ENCODE data around the gene SCP2. TPM values are rescaled to one million over a fixed set of nuclear protein-coding genes. Genes with fewer than 3 reads are reported as not detected.

SCP2 gene
- total RNA-seq (137 TPM), polyA plus RNA-seq (121 TPM)

GRCh38 chr1:52927212-52928014, at the start of gene SCP2:
TSS of gene SCP2 (plus strand) at chr1:52927276. CDS start at chr1:52927397, 121 bp downstream.
- WGBS = under 1% methylated on average over 65 of the region's 65 CpGs
- H3K27ac ChIP-seq (ENCODE audit: low read depth) = peak within 1 kb of the TSS; percentile 46
- H3K4me1 ChIP-seq (ENCODE audit: insufficient read depth) = no peaks in the 10 kb centered on the region
- no peak for DNase-seq (ENCODE audit: extremely low spot score)
- no peaks in the 10 kb centered on the region for H3K36me3 ChIP-seq (ENCODE audit: insufficient read depth)
- peak within 1 kb of the TSS; percentile 62 for H3K4me3 ChIP-seq (ENCODE audit: low read depth, low read length)

- Histone ChIP-seq H3K4me1 (ENCODE audit: insufficient read depth) (no peaks in the 10 kb centered on the region), H3K36me3 (ENCODE audit: insufficient read depth) (no peaks in the 10 kb centered on the region), H3K4me3 (ENCODE audit: low read depth, low read length) (no peak overlapping the region), H3K27ac (ENCODE audit: low read depth) (no peak overlapping the region)
- DNase-seq (ENCODE audit: extremely low spot score) = no peak
- WGBS = 93% methylated on average over 3 of the region's 3 CpGs
These were observed 49.5 kb upstream of the SCP2 start for GRCh38 chr1:52877554-52877953.

- 94% methylated on average over 2 of the region's 2 CpGs for WGBS
- DNase-seq (ENCODE audit: extremely low spot score) = no peak
- no peaks in the 10 kb centered on the region for H3K4me1 ChIP-seq (ENCODE audit: insufficient read depth)
- H3K27ac ChIP-seq (ENCODE audit: low read depth) = no peak overlapping the region
- H3K36me3 ChIP-seq (ENCODE audit: insufficient read depth) = no peaks in the 10 kb centered on the region
- no peak overlapping the region for H3K4me3 ChIP-seq (ENCODE audit: low read depth, low read length)
These were observed 46.9 kb upstream of the SCP2 start for GRCh38 chr1:52880206-52880605.

GRCh38 chr1:52887483-52887882, 39.6 kb upstream of the SCP2 start:
- 82% methylated on average over 4 of the region's 4 CpGs for WGBS
- Histone ChIP-seq H3K27ac (ENCODE audit: low read depth) (no peak overlapping the region), H3K4me3 (ENCODE audit: low read depth, low read length) (no peak overlapping the region), H3K36me3 (ENCODE audit: insufficient read depth) (no peaks in the 10 kb centered on the region), H3K4me1 (ENCODE audit: insufficient read depth) (no peaks in the 10 kb centered on the region)
- no peak for DNase-seq (ENCODE audit: extremely low spot score)

- no peak for DNase-seq (ENCODE audit: extremely low spot score)
- WGBS = 83% methylated on average over 5 of the region's 5 CpGs
- no peak overlapping the region for H3K27ac ChIP-seq (ENCODE audit: low read depth)
- H3K4me1 ChIP-seq (ENCODE audit: insufficient read depth) = no peaks in the 10 kb centered on the region
- no peaks in the 10 kb centered on the region for H3K36me3 ChIP-seq (ENCODE audit: insufficient read depth)
- no peak overlapping the region for H3K4me3 ChIP-seq (ENCODE audit: low read depth, low read length)
These were observed 34.5 kb upstream of the SCP2 start for GRCh38 chr1:52892424-52893215.

GRCh38 chr1:52899445-52899894, 27.6 kb upstream of the SCP2 start:
- H3K36me3 ChIP-seq (ENCODE audit: insufficient read depth) = no peaks in the 10 kb centered on the region
- H3K4me1 ChIP-seq (ENCODE audit: insufficient read depth) = no peaks in the 10 kb centered on the region
- WGBS = 29% methylated on average over 4 of the region's 4 CpGs
- no peak overlapping the region for H3K27ac ChIP-seq (ENCODE audit: low read depth)
- no peak for DNase-seq (ENCODE audit: extremely low spot score)
- H3K4me3 ChIP-seq (ENCODE audit: low read depth, low read length) = no peak overlapping the region

- H3K4me3 ChIP-seq (ENCODE audit: low read depth, low read length) = no peak overlapping the region
- 79% methylated on average over 2 of the region's 2 CpGs for WGBS
- H3K27ac ChIP-seq (ENCODE audit: low read depth) = no peak overlapping the region
- no peaks in the 10 kb centered on the region for H3K36me3 ChIP-seq (ENCODE audit: insufficient read depth)
- no peak for DNase-seq (ENCODE audit: extremely low spot score)
- H3K4me1 ChIP-seq (ENCODE audit: insufficient read depth) = no peaks in the 10 kb centered on the region
These were observed 26.7 kb upstream of the SCP2 start for GRCh38 chr1:52900402-52900801.

GRCh38 chr1:52901384-52901783, 25.7 kb upstream of the SCP2 start:
- WGBS = 82% methylated on average over 1 of the region's 1 CpG
- H3K27ac ChIP-seq (ENCODE audit: low read depth) = no peak overlapping the region
- no peak for DNase-seq (ENCODE audit: extremely low spot score)
- H3K4me3 ChIP-seq (ENCODE audit: low read depth, low read length) = no peak overlapping the region
- no peaks in the 10 kb centered on the region for H3K4me1 ChIP-seq (ENCODE audit: insufficient read depth)
- no peaks in the 10 kb centered on the region for H3K36me3 ChIP-seq (ENCODE audit: insufficient read depth)

GRCh38 chr1:52904208-52904926, 22.7 kb upstream of the SCP2 start:
- Histone ChIP-seq H3K27ac (ENCODE audit: low read depth) (no peak overlapping the region), H3K4me1 (ENCODE audit: insufficient read depth) (no peaks in the 10 kb centered on the region), H3K36me3 (ENCODE audit: insufficient read depth) (no peaks in the 10 kb centered on the region), H3K4me3 (ENCODE audit: low read depth, low read length) (no peak overlapping the region)
- WGBS = 93% methylated on average over 13 of the region's 13 CpGs
- DNase-seq (ENCODE audit: extremely low spot score) = no peak

GRCh38 chr1:52904927-52905698, 22.0 kb upstream of the SCP2 start:
- Histone ChIP-seq H3K36me3 (ENCODE audit: insufficient read depth) (no peaks in the 10 kb centered on the region), H3K4me3 (ENCODE audit: low read depth, low read length) (no peak overlapping the region), H3K27ac (ENCODE audit: low read depth) (no peak overlapping the region), H3K4me1 (ENCODE audit: insufficient read depth) (no peaks in the 10 kb centered on the region)
- WGBS = 67% methylated on average over 20 of the region's 20 CpGs
- DNase-seq (ENCODE audit: extremely low spot score) = no peak

GRCh38 chr1:52906135-52906603, 20.9 kb upstream of the SCP2 start:
- no peak overlapping the region for H3K4me3 ChIP-seq (ENCODE audit: low read depth, low read length)
- DNase-seq (ENCODE audit: extremely low spot score) = no peak
- H3K4me1 ChIP-seq (ENCODE audit: insufficient read depth) = no peaks in the 10 kb centered on the region
- WGBS = 86% methylated on average over 6 of the region's 6 CpGs
- no peaks in the 10 kb centered on the region for H3K36me3 ChIP-seq (ENCODE audit: insufficient read depth)
- no peak overlapping the region for H3K27ac ChIP-seq (ENCODE audit: low read depth)

- Histone ChIP-seq H3K4me3 (ENCODE audit: low read depth, low read length) (no peak overlapping the region), H3K4me1 (ENCODE audit: insufficient read depth) (no peaks in the 10 kb centered on the region), H3K36me3 (ENCODE audit: insufficient read depth) (no peaks in the 10 kb centered on the region), H3K27ac (ENCODE audit: low read depth) (no peak overlapping the region)
- WGBS = 91% methylated on average over 9 of the region's 9 CpGs
- no peak for DNase-seq (ENCODE audit: extremely low spot score)
These were observed 19.8 kb upstream of the SCP2 start for GRCh38 chr1:52907068-52907811.

Measured in urinary bladder (tissue), 4 donors.